Adipocyte (in vitro differentiated cells): ENCODE measurements around the gene EXOSC7.
"Not testable (repeated sequence)": the region's sequence is repeated elsewhere in the genome, so short reads cannot be mapped to it uniquely, and the experiment has no call there.

ENCODE experiments used
- DNase-seq: peaks from one replicate; pipeline ENCODE4 v3.0.0-alpha.2; 2015; ENCODE audit warnings: low read depth
- H3K27me3 ChIP-seq: replicated peaks from 2 replicates; pipeline ENCODE4 v1.7.0; 2013; ENCODE audit warnings: mild to moderate bottlenecking, low read length, moderate library complexity; ENCODE audit not compliant: control insufficient read depth, insufficient read depth
- H3K36me3 ChIP-seq: 2 replicates; pipeline ENCODE4 v1.7.0; 2013; ENCODE audit warnings: low read length, mild to moderate bottlenecking, moderate library complexity; ENCODE audit not compliant: control insufficient read depth, insufficient read depth, severe bottlenecking
- H3K4me1 ChIP-seq: 2 replicates; pipeline ENCODE4 v1.7.0; 2013; ENCODE audit warnings: mild to moderate bottlenecking, low read length, moderate library complexity; ENCODE audit not compliant: control insufficient read depth, insufficient read depth
- H3K4me3 ChIP-seq: 2 replicates; pipeline ENCODE4 v1.7.0; 2013; ENCODE audit warnings: mild to moderate bottlenecking, low read length, moderate library complexity
- H3K9ac ChIP-seq: 2 replicates; pipeline ENCODE4 v1.7.0; 2013; ENCODE audit warnings: mild to moderate bottlenecking, low read length, moderate library complexity
- H3K9me3 ChIP-seq: 2 replicates; pipeline ENCODE4 v1.7.0; 2013; ENCODE audit warnings: mild to moderate bottlenecking, low read length, moderate library complexity; ENCODE audit not compliant: control insufficient read depth

Gene EXOSC7

GRCh38 chr3:45043728-45044299, 67.8 kb downstream of the EXOSC7 start:
- no peaks in the 10 kb centered on the region for H3K9me3 ChIP-seq
- H3K4me1 ChIP-seq, result peaks cover 25% of the 10 kb centered on the region
- DNase-seq, result peak; percentile 91
- H3K27me3 ChIP-seq, result no peaks in the 10 kb centered on the region
- H3K4me3 ChIP-seq, result no peak overlapping the region
- peak overlapping the region; percentile 64 for H3K9ac ChIP-seq
- H3K36me3 ChIP-seq, result no peaks in the 10 kb centered on the region

GRCh38 chr3:45048244-45048643, 72.2 kb downstream of the EXOSC7 start:
- Histone ChIP-seq H3K9ac (no peak overlapping the region), H3K4me3 (no peak overlapping the region), H3K4me1 (peaks cover 12% of the 10 kb centered on the region), H3K36me3 (no peaks in the 10 kb centered on the region), H3K9me3 (no peaks in the 10 kb centered on the region), H3K27me3 (no peaks in the 10 kb centered on the region)
- no peak for DNase-seq

- H3K9me3 ChIP-seq, result no peaks in the 10 kb centered on the region
- H3K4me3 ChIP-seq, result no peak overlapping the region
- no peak for DNase-seq
- H3K9ac ChIP-seq, result no peak overlapping the region
- no peaks in the 10 kb centered on the region for H3K36me3 ChIP-seq
- peaks cover 13% of the 10 kb centered on the region for H3K4me1 ChIP-seq
- no peaks in the 10 kb centered on the region for H3K27me3 ChIP-seq
These were observed 73.8 kb downstream of the EXOSC7 start for GRCh38 chr3:45049807-45050206.

GRCh38 chr3:45051685-45052084, 75.6 kb downstream of the EXOSC7 start:
- Histone ChIP-seq H3K27me3 (no peaks in the 10 kb centered on the region), H3K4me1 (peaks cover 32% of the 10 kb centered on the region), H3K9me3 (no peaks in the 10 kb centered on the region), H3K36me3 (no peaks in the 10 kb centered on the region), H3K9ac (no peak overlapping the region), H3K4me3 (no peak overlapping the region)
- DNase-seq, result no peak

- H3K36me3 ChIP-seq, H3K9ac ChIP-seq, DNase-seq, H3K9me3 ChIP-seq, H3K27me3 ChIP-seq, H3K4me3 ChIP-seq: not testable (repeated sequence)
- peaks cover 47% of the 10 kb centered on the region for H3K4me1 ChIP-seq
These were observed 77.8 kb downstream of the EXOSC7 start for GRCh38 chr3:45053805-45054195.

- peaks cover 50% of the 10 kb centered on the region for H3K4me1 ChIP-seq
- H3K36me3 ChIP-seq, result no peaks in the 10 kb centered on the region
- no peaks in the 10 kb centered on the region for H3K27me3 ChIP-seq
- peak overlapping the region; percentile 31 for H3K4me3 ChIP-seq
- no peaks in the 10 kb centered on the region for H3K9me3 ChIP-seq
- H3K9ac ChIP-seq, result no peak overlapping the region
- peak; percentile 95 for DNase-seq
These were observed 78.3 kb downstream of the EXOSC7 start for GRCh38 chr3:45054196-45054857.

GRCh38 chr3:45055032-45055410, 79.0 kb downstream of the EXOSC7 start:
- H3K36me3 ChIP-seq, result no peaks in the 10 kb centered on the region
- peak overlapping the region; percentile 31 for H3K4me3 ChIP-seq
- peaks cover 51% of the 10 kb centered on the region for H3K4me1 ChIP-seq
- H3K9me3 ChIP-seq, result no peaks in the 10 kb centered on the region
- DNase-seq, result peak; percentile 87
- no peaks in the 10 kb centered on the region for H3K27me3 ChIP-seq
- H3K9ac ChIP-seq, result peak overlapping the region; percentile 32

GRCh38 chr3:45055411-45056143, 79.5 kb downstream of the EXOSC7 start:
- H3K9me3 ChIP-seq, result no peaks in the 10 kb centered on the region
- peak overlapping the region; percentile 32 for H3K9ac ChIP-seq
- H3K4me1 ChIP-seq, result peaks cover 51% of the 10 kb centered on the region
- H3K27me3 ChIP-seq, result no peaks in the 10 kb centered on the region
- DNase-seq, result peak; percentile 67
- H3K36me3 ChIP-seq, result no peaks in the 10 kb centered on the region
- peak overlapping the region; percentile 25 for H3K4me3 ChIP-seq

GRCh38 chr3:45056608-45057301, 80.7 kb downstream of the EXOSC7 start:
- H3K27me3 ChIP-seq, result no peaks in the 10 kb centered on the region

GRCh38 chr3:45057557-45057956, 81.5 kb downstream of the EXOSC7 start:
- H3K27me3 ChIP-seq, result no peaks in the 10 kb centered on the region
- H3K9me3 ChIP-seq, result no peaks in the 10 kb centered on the region
- no peaks in the 10 kb centered on the region for H3K36me3 ChIP-seq
- DNase-seq, result no peak
- no peak overlapping the region for H3K9ac ChIP-seq
- no peak overlapping the region for H3K4me3 ChIP-seq
- H3K4me1 ChIP-seq, result peaks cover 51% of the 10 kb centered on the region

More at GRCh38 chr3:45056608-45057301, 80.7 kb downstream of the EXOSC7 start:
- Histone ChIP-seq H3K4me1 (peaks cover 51% of the 10 kb centered on the region), H3K9me3 (no peaks in the 10 kb centered on the region), H3K4me3 (no peak overlapping the region), H3K36me3 (no peaks in the 10 kb centered on the region), H3K9ac (peak overlapping the region; percentile 34)
- peak; percentile 44 for DNase-seq

- Histone ChIP-seq H3K9me3 (no peaks in the 10 kb centered on the region), H3K27me3 (no peaks in the 10 kb centered on the region), H3K4me1 (peaks cover 47% of the 10 kb centered on the region), H3K4me3 (no peak overlapping the region), H3K9ac (no peak overlapping the region), H3K36me3 (no peaks in the 10 kb centered on the region)
- no peak for DNase-seq
These were observed 83.1 kb downstream of the EXOSC7 start for GRCh38 chr3:45059132-45059531.
